ENCODE data around the gene TRIM74. TPM values are rescaled to one million over a fixed set of nuclear protein-coding genes. Genes with fewer than 3 reads are reported as not detected.
"Not testable (repeated sequence)": the region's sequence is repeated elsewhere in the genome, so short reads cannot be mapped to it uniquely, and the experiment has no call there.

TRIM74 gene
- total RNA-seq, 1 donor from 2014 or later = not detected

GRCh38 chr7:72924733-72925545 is 44.3 kb downstream of the TRIM74 start, which contains the start of gene POM121:
POM121 (plus strand) TSS chr7:72925095; CDS start chr7:72925122, 27 bp downstream.
- H3K36me3 ChIP-seq = peaks cover 30% of the 10 kb centered on the region
- no peak for TF ChIP-seq CTCF (IDR thresholded peaks at IDR 0.05)
- H3K27me3 ChIP-seq = no peaks in the 10 kb centered on the region
- ATAC-seq (peak; percentile 99), DNase-seq (peak; percentile 92)
- H3K4me1 ChIP-seq = peaks cover 12% of the 10 kb centered on the region
- H3K9me3 ChIP-seq = no peaks in the 10 kb centered on the region
- peak within 1 kb of the TSS; percentile 92 for H3K27ac ChIP-seq
- H3K4me3 ChIP-seq = peak within 1 kb of the TSS; percentile 90
- intact Hi-C loops (cut with DNase I) = no loop called here

- intact Hi-C loops (cut with DNase I) = no loop called here
- no peak for ATAC-seq
- H3K36me3 ChIP-seq = peaks cover 27% of the 10 kb centered on the region
- no peaks in the 10 kb centered on the region for H3K27me3 ChIP-seq
- TF ChIP-seq CTCF (IDR thresholded peaks at IDR 0.05) = no peak
- peak overlapping the region; percentile 90 for H3K4me3 ChIP-seq
- no peak for DNase-seq
- H3K27ac ChIP-seq = peak overlapping the region; percentile 92
- peaks cover 12% of the 10 kb centered on the region for H3K4me1 ChIP-seq
- H3K9me3 ChIP-seq = no peaks in the 10 kb centered on the region
Observed at GRCh38 chr7:72924386-72924732, 44.9 kb downstream of the TRIM74 start.

- no peaks in the 10 kb centered on the region for H3K9me3 ChIP-seq
- H3K27ac ChIP-seq = no peak overlapping the region
- peaks cover under 1% of the 10 kb centered on the region for H3K36me3 ChIP-seq
- intact Hi-C loops (cut with DNase I) = no loop called here
- DNase-seq = no peak
- H3K4me1 ChIP-seq = peaks cover 12% of the 10 kb centered on the region
- no peaks in the 10 kb centered on the region for H3K27me3 ChIP-seq
- H3K4me3 ChIP-seq = no peak overlapping the region
- TF ChIP-seq CTCF (IDR thresholded peaks at IDR 0.05) = no peak
- ATAC-seq = no peak
Observed at GRCh38 chr7:72919256-72919775, 50.0 kb downstream of the TRIM74 start.

GRCh38 chr7:72914756-72915525 is 54.3 kb downstream of the TRIM74 start:
- H3K4me3 ChIP-seq; H3K27ac ChIP-seq; DNase-seq; H3K27me3 ChIP-seq; H3K4me1 ChIP-seq; H3K9me3 ChIP-seq; intact Hi-C loops (cut with DNase I): not testable (repeated sequence)
- ATAC-seq = peak; percentile 90
- TF ChIP-seq CTCF (IDR thresholded peaks at IDR 0.05) = peak; percentile 68
- peaks cover 18% of the 10 kb centered on the region for H3K36me3 ChIP-seq

GRCh38 chr7:72913750-72914149 is 55.5 kb downstream of the TRIM74 start:
- H3K27ac ChIP-seq; intact Hi-C loops (cut with DNase I); H3K27me3 ChIP-seq; DNase-seq; H3K9me3 ChIP-seq; ATAC-seq; H3K4me3 ChIP-seq; H3K4me1 ChIP-seq: not testable (repeated sequence)
- peaks cover 18% of the 10 kb centered on the region for H3K36me3 ChIP-seq

- DNase-seq; H3K4me3 ChIP-seq; H3K27me3 ChIP-seq; intact Hi-C loops (cut with DNase I); H3K9me3 ChIP-seq; H3K4me1 ChIP-seq; H3K27ac ChIP-seq: not testable (repeated sequence)
- ATAC-seq = peak; percentile 71
- H3K36me3 ChIP-seq = peaks cover 18% of the 10 kb centered on the region
Observed at GRCh38 chr7:72911395-72911794, 57.9 kb downstream of the TRIM74 start.

Other genes with a start within 250 kb of the TRIM74 start
- 6.7 TPM for gene TYW1B, start 141.3 kb downstream of the TRIM74 start, total RNA-seq
- gene POM121, start 44.4 kb downstream of the TRIM74 start, total RNA-seq = 39.4 TPM
- gene SPDYE8, start 60.3 kb upstream of the TRIM74 start, total RNA-seq = not detected
- gene SPDYE11, start 88.4 kb upstream of the TRIM74 start, total RNA-seq = not detected
- not detected for gene SPDYE9, start 116.6 kb upstream of the TRIM74 start, total RNA-seq

All from upper lobe of right lung (tissue), 1 donor.